GM21423 (cell line): ENCODE measurements around the gene KRTAP10-2.

Experiments used
- ATAC-seq: cut with Tn5 transposase; IDR thresholded peaks from one replicate; pipeline ENCODE4 v1.9.1; 2021; ENCODE audit warnings: mild to moderate bottlenecking, moderate library complexity; ENCODE audit not compliant: unreplicated experiment

KRTAP10-2 gene

GRCh38 chr21:44527156-44527982 lies 23.9 kb downstream of the KRTAP10-2 start:
- no peak for ATAC-seq

- ATAC-seq: no peak
These were observed 25.0 kb downstream of the KRTAP10-2 start for GRCh38 chr21:44526096-44526997.

GRCh38 chr21:44525391-44526095 lies 25.8 kb downstream of the KRTAP10-2 start:
- ATAC-seq: no peak

GRCh38 chr21:44524414-44525371 lies 26.6 kb downstream of the KRTAP10-2 start:
- ATAC-seq: no peak

- no peak for ATAC-seq
These were observed 27.5 kb downstream of the KRTAP10-2 start for GRCh38 chr21:44523567-44524413.

- no peak for ATAC-seq
These were observed 28.5 kb downstream of the KRTAP10-2 start for GRCh38 chr21:44522753-44523204.

GRCh38 chr21:44521928-44522752 lies 29.2 kb downstream of the KRTAP10-2 start:
- ATAC-seq: no peak

- ATAC-seq: no peak
These were observed 29.9 kb downstream of the KRTAP10-2 start for GRCh38 chr21:44521301-44521927.

- ATAC-seq: no peak
These were observed 30.7 kb downstream of the KRTAP10-2 start for GRCh38 chr21:44520326-44521300.

- ATAC-seq: no peak
These were observed 31.7 kb downstream of the KRTAP10-2 start for GRCh38 chr21:44519346-44520325.

GRCh38 chr21:44518686-44519085 lies 32.6 kb downstream of the KRTAP10-2 start:
- no peak for ATAC-seq

- no peak for ATAC-seq
These were observed 34.0 kb downstream of the KRTAP10-2 start for GRCh38 chr21:44517175-44517899.

GRCh38 chr21:44516828-44517174 lies 34.5 kb downstream of the KRTAP10-2 start:
- no peak for ATAC-seq

GRCh38 chr21:44516342-44516741 lies 35.0 kb downstream of the KRTAP10-2 start:
- no peak for ATAC-seq
